NCI-H226 (cell line): Measurements from ENCODE around the gene OPRM1.

ENCODE experiments used
- DNase-seq: peaks from one replicate; pipeline ENCODE4 v3.0.0-alpha.2; 2015

OPRM1 gene

DNA sequence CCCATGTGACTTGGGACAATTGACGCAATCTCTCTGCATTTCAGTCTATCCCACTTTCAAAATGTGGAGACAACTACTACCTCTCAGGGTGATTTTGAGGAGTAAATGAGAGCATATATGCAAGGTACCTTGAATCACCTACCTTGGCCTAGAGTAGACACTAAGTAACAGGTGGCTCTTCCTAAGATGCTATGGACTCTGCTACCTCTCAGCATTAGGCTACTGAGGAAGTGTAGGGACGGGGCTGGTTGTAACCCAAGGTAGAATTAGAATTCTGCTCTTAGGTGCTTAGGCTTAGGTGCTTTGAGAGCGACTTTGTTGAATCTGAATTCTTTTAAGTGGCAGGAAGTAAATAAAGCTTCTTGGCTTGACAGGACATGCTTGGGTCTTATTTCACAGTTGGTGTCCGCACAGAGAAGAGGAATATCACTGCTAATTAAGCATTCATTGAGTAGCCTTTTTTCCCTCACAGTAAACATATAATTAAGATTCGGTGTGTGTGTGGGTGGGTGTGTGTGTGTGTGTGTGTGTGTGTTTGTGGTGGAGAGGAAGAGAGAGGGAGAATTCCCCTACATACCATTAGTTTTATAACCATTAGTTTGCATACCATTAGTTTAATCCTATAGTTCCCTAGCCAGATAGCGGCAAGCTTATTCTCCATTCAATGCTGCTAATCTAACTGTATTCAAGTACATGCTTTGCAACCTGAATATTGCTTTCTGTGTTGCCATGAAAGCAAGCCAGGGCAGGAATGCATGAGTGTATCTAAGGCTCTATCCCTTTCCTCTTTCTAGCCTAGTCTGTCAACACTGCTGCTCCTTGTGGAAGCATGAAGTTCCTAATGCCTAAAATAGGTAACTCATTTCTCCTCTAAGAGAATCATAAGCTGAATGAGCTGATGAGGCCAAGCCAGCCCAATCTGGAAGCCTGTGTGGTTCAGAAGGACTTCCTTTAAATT lies 205.0 kb downstream of the OPRM1 start:
- DNase-seq = no peak

DNA sequence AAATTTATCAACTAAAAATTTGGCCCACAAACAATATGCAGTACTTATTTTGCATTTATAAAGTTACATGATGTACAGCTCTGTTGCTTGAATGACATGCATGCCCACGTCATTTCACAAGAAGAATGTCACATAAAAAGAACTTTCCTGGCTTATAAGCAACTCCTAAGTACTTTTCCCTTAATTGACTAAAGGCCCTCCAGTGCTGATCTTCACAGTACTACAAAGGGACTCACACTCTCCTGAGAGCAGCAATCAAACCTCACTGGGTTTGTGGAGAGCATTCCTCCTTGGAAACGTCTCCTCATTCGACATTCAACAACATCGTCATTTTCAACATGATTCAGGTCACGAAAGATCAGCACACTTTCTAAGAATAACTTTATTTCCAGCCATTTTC lies 206.5 kb downstream of the OPRM1 start:
- DNase-seq = no peak

DNA sequence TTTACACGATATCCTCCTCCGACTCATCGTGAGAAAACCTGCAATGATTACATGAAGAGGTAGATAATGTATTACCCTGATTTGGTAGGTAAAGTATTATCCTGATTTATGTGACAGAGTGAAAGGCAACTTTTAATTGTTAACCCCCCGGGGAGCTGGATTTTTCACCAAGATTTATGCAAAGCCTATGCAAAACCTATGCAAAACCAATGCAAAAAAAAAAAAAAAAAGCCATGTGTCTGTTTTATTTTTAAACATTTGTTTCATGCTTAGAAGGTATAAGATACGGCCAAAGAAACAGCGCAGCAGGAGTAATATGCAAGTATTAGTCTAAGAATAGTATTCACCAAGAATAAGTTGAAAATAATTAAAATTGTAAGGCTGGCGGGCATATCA lies 207.7 kb downstream of the OPRM1 start:
- DNase-seq = no peak

DNA sequence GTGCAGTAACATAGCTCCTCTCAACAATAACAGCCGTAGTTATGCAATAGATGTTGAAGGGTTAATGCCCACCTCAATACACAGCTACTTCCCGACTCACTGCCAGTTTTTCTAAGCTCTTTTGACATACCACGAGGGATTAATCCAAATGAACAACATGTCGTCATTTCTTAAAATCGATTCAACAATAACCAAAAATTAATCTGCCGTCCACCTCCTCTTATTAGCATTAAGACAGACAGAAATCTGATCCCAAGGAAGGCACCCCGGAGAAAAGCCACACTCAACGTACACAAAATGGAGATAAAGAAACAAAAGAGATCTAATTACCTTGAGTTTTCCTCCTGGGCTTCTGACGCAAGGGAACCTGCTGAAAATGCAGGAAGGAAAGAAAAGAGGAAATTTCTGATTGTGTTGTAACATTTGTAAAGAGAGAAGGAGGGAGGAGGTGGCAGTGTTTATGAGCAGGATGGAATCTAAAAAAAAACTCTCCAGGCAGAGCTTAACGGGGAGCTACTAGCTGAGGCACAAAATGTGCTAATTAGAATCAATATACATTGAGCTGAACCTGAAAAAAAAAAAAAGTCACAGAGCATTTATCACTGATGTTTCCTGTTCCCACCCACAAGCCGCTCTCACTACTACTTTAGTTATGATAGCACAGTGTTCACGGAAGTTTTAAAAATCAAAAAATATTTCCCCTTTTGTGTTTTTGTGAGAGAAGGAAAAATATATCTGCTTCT lies 208.2 kb downstream of the OPRM1 start:
- DNase-seq = no peak

DNA sequence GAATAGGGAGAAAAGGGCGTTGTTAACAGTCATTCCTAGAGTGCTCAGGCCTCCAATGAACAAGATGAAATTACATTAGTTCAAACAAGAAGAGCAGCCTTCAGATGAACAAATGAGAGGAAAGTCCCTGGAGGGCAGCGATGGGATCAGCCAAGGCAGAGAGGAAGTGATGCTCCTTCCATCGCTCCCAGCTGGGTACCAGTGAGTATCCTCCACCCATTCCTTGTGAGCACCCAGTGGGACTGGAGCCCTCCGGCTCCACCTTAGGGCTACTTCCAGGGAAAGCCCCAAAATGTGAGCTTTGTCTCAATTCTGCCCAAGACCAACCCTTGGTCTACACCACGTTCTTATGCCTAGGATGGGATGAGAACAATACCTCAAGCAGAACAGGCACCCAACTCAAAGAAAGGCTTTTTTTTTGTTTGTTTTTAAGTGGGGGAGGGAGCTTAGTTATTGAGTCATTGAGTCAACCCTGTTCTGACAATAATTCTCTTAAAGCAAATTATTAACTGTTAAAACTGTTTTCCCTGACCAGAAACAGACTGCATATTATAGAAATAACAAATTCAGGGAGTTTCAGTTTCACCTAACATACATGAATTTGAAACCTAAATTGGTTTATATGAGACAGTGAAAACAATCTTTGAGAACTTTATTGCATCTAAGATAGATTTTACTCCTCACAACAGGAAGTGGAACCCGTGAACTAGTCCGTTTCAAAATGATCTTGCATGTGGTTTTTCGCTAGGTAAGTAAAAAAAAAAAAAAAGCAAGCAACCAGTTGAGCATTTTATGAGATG lies 210.7 kb downstream of the OPRM1 start:
- no peak for DNase-seq

DNA sequence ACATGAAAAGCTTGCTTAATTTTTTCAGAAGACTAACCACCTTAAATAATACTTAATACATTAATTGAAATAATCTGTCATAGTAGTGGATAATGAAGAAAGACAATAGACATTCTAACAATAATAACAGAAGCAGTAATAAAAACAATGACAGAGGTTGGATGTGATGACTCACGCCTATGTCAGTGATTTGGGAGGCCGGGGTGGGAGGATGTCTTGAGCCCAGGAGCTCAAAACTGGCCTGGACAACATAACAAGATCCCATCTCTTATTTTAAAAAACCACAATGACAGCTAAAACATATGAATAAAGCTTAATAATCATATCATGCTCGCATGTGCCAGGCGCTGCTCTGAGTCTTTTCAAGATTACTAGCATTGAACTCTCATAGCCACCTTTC lies 212.1 kb downstream of the OPRM1 start:
- DNase-seq = no peak

DNA sequence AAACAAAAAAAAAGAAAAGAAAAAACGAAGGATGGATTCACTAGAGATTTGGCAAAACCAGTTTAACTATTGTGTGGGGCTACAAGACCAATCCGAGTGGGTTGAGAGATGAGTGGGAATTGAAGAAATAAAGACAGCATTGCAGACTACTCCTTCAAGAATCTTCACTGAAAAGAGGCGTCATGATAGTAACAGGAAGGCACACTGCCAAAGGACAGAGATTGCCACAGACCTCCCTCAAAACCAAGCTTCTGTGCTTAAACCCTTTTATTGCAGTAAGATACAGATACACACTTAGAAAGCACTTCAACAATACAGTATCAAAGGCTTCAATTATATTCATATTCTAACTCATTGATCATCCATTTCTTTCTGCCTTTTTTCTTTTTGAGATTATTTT lies 213.6 kb downstream of the OPRM1 start:
- DNase-seq = no peak

DNA sequence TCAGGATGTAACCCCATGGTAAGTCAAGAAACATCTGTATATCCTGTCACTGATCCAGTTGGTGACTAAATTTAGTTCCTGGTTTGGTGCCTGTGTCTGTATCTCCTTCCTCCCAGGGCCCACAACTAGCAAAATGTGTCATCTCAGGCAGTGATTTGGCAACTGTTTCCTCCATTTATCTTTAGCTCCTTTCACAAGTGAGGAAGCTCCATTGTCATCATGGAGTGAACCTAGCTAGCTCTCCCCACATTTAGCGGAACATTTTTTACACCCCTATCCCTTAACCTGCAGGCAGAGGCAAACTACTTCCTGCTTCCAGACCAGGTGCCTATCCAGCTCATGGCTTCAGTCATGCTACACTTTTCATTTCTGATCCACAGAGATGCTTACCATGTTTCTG lies 218.0 kb downstream of the OPRM1 start:
- DNase-seq = no peak

DNA sequence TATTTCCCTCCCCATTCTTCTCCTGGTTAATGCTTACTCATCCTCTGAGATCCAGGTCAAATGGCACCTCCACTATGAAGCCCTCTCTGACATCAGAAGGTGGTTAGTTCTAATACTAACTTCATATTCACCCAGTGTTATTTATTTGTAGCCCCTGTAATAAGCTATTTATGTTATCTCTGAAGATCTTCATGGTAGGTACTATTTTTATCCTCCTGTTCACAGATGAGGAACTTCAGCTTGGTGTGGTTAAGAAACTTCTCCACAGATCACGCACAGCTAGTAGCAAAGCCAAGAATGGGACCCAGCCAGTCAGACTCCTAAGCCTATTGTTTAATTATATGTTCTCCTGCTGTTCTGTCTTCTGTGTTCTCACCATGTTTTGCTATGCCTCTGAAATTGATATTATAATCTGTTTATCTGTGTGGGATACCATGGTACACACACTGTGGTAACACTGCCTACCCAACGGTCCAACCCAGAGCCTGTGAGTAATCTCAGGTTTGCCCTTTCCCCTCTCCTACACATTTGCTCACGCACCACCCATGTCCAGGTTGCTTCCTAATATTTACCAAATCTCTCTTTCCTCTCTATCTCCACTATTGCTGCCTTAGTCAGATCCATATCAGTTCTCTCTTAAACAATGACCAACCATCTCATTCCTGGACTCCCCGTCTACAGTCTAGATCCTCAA lies 219.2 kb downstream of the OPRM1 start:
- DNase-seq = no peak

DNA sequence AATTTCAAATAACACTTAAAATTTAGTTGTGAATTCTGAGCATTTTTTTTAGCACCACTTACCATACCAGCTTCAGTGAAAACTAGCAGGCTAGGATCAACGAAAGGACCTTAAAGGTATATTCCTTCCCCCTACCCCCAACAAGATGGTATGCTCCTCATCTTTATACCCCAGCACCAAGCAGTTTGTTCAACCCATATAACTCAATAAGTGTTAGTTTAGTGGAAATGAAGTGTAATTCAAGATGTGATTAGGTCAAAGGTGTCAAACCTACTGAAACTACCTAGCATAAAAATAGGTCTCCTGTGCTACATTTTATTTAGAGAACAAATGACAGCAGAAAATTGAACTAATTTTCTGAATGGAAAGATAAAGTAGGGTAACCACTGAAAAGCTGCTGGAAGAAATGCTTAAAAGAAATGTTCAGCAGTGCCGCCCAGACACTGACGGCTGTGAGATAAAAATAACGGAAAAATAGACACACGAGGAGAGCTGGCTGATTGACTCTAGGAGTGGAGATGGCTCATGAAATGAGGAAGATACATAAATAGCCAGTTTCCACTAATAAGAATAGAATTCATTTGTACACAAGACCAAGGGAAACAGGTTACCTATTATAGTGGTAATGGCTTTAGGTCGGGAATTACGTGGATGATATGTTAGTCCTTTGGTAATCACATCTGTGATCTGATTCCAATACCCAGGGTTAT lies 222.8 kb downstream of the OPRM1 start:
- DNase-seq = no peak

DNA sequence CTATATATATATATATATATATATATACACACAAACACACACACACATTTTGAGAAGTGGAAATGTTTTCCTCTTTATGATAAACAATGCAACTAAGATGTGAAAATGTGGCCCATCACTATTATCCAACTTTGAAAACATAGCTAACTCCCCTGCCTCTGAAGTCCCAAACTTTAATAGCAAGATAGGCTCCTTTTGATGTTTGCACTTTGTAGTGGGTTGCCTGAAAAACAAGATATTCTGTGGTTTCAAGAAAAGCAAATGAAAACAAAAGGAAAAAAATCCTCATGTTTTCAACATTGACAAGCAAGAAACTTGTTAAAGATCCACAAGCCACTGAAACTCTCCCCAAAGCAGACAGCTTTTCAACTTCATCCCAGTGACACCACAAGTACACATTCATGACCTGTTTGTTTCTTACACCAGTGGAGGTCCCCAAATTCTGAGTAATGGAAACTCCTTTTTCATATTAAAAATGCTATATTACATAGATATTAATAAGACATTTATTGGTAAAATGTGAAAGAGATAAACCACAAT lies 227.6 kb downstream of the OPRM1 start:
- DNase-seq = no peak

DNA sequence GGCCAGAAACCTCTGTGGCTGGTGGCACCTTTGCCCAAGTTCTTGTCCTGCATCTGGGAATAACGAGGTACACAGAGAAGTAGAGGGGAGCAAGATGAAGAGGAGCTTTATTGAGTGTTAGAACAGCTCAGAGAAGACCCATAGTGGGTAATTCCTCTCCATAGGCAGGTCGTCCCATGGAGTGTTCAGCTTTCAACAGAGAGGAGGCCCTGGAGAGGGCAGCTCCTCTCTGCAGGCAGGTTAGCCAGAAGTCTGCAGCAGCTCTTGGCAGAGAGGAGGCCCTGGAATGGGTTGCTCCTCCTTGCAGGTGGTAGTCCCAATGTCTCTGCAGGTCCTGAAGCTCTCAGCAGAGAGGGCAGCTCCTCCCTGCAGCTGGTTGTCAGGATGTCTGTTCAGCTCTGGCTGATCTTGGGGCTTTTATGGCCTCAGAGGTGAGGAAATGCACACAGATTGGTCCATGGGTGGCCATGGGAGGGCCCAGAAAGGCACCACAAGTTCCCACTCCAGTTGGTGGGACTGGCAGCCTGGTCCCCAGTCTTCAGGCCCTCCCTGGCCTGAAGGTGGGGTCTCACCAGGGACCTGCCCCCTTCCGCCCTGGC lies 228.6 kb downstream of the OPRM1 start:
- DNase-seq = no peak

DNA sequence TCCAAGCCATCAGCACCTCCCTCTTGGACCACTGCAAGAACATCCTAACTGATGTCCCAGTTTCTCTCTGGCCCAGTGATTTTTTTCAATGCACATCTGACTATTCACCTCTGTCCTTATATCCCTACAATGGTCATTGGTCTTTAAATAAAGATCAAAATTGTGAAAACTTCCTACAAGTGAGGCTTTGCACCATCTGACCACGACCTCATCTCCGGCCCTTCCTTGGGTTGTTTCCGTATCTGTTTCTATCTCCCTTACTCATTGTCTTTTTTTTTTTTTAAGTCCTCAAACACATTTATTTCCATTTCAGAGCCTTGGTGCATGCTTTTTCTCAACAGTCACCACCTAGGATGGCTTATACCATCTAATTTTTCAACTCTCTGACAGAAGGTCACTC lies 229.4 kb downstream of the OPRM1 start:
- DNase-seq = no peak

DNA sequence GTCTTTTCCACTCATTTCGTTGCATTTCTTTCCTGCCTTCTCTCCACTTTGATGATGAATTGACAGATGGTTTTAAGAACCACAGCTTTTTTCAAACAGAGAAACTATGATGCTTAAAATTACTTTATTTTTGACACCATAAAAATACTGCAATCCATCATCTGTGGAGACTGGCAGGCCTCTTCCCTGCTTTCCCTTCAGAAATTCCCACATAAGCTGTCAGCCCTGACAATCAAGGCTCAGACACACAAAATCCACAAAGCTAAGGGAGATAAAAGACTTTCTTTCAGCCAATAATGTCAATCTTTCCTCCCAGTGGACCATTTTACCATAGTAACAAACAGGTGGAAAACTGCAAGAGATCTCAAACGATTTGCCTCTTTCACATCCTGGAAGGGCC lies 235.1 kb downstream of the OPRM1 start:
- no peak for DNase-seq

DNA sequence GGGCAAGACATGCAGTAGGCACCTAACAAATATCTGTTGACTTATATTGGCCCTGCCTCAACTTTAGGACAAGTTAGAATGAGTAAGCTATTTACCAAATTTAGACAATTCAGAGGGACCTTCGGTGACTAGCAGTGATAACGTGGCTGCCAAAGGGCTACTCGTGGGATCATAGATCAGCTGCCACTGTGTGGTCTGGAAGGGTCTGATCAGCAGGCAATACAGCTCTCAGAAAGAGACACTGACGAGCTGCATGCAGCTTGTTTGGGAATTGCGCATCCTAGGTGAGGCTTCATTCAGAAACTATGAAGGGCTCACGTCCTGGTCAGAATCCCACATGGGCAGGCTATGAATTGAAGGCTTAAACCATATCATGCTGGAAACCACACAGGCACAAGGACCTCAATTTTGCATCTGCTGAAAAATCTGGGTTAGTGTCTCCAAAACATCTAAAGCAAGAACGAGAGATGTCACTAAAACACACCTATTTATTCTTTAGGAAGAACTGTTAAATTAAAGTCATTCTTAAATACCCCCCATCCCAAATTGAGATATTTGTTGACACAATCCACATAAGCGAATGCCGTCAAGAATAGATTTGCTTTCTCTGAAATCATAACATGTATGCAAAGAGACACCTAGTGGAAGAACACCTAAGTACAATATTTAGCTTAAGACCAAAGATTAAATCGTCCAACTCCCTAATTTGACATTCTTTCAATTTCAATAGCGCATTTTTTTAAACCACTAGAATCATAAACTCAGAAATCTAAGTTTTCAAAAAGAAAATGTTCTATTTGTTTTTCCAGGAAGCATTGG lies 238.0 kb downstream of the OPRM1 start:
- no peak for DNase-seq

DNA sequence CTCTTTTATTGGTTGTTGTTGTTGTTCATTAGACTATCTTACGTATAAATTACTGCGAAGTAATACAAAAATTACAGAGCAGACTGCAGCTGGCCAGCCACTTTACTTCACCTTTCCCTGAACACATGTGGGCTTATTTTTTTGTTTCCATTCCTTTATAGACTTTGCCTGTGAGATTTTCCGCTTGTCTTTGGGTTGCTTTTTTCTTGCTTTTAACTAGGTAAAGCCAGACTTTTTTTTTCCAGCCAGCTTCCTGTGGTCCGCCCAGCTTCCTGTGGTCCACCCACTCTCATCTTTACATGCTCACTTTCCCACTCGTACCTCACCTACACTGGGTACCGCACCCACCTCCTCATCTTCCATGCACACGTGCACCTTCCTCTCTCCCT lies 238.6 kb downstream of the OPRM1 start:
- no peak for DNase-seq

DNA sequence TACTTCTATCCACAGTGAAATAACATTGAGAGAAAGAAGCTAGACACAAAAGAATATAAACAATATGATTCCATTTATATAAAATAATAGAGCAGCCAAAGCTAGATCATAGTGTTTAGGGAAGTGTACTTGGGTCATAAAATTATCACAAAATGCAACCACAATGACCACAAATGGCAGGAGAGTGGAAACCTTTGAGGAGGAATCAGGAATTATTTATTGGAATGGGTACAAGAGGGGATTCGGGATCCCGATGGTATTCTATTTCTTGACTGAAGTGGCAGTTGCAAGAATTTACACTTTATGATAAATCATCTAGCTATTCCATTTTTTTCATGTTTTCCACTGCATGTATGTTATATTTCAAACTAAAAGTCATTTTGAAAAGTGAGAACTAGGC lies 241.5 kb downstream of the OPRM1 start:
- no peak for DNase-seq

DNA sequence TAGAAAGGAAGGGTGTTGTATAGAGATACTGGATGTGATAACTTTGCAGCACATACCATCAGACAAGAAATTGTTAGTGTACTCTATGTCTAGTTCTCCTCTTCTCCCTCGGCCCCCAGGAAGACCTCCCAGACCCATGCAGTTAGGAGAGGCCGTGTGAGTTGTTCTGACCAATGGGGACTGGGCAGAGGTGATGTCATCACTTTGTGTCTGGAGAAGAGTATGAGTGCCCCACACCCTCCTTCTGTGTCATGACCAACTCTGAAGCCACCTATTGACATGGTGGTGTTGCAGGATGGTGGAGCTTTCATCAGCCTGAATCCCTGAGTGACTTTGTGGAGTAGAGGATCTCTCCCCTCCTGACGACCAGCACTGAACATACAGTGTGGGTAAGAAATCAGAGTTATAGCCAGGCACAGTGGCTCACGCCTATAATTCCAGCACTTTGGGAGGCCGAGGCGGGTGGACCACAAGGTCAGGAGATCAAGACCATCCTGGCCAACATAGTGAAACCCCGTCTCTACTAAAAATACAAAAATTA lies 245.3 kb downstream of the OPRM1 start:
- DNase-seq = no peak

DNA sequence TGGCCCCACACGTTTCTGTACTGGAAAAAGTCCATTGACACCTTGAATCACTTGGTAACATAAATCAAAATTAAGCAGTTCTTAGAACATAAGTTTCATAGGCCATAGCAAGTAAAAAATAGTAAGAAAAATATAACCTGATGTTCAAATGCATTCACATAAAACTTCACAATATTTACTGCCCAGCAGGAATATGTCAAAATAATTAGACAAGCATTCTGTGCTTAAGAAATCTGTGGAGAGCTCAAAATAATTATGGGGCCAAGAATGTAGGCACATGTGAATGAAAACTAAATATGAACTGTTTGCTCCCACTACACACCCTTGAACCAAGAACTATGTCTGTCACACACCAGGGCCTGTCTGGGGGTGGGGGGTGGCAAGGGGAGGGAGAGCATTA lies 246.8 kb downstream of the OPRM1 start:
- DNase-seq = no peak

DNA sequence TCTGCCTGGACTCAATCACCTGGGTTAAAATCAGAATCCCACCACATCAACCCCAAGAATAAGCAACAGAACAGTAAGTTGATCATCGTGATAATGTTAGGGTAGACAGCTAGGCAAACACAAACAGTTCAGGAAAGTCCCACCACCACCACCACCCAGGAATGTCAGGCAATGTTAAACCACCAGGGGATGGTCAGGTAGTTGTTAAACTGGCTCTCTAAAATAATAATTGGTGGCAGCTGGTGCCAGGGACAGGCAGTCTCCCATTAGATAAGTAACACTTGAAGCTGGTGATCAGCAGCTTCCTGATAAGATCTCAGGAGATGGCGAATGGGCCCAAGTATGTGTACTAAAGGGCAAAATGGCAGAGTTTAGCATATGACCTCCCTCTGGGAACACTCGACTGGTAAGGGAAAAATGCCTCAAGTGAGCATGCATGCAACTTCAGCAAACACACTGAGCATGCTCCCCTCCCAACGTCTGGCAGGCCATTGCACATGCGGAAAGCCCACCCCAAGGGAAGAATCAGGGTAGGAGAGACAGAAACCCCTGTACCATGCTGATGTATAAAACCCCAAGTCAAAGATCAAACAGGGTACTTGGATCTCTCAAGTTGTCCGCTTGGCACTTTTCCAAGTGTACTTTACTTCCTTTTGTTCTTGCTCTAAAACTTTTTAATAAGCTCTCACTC lies 250.9 kb downstream of the OPRM1 start:
- no peak for DNase-seq
